GM12801 (cell line): Measurements from ENCODE around the gene CELF1.

Experiments
- CTCF ChIP-seq: IDR thresholded peaks from one replicate; pipeline ENCODE4 v1.5.1; 2011; ENCODE audit warnings: control low read depth; ENCODE audit not compliant: insufficient read length; ENCODE audit errors: extremely low read depth

The CELF1 gene

GRCh38 chr11:47539681-47540039 lies 13.3 kb downstream of the CELF1 start:
- no peak for TF ChIP-seq CTCF

- no peak for TF ChIP-seq CTCF
These were observed 14.0 kb downstream of the CELF1 start for GRCh38 chr11:47538741-47539565.

- TF ChIP-seq CTCF, result no peak
These were observed 16.0 kb downstream of the CELF1 start for GRCh38 chr11:47536915-47537314.

GRCh38 chr11:47534704-47535251 lies 18.2 kb downstream of the CELF1 start:
- no peak for TF ChIP-seq CTCF

GRCh38 chr11:47533690-47534151 lies 19.2 kb downstream of the CELF1 start:
- TF ChIP-seq CTCF, result no peak

GRCh38 chr11:47532597-47533213 lies 20.2 kb downstream of the CELF1 start:
- TF ChIP-seq CTCF, result no peak

GRCh38 chr11:47531666-47532065 lies 21.3 kb downstream of the CELF1 start:
- no peak for TF ChIP-seq CTCF
